IPS-18c (cell line): ENCODE results near the gene SF3A2.

Experiments used
- H3K4me3 ChIP-seq: 2 replicates; pipeline ENCODE4 v1.7.0; 2013; ENCODE audit warnings: low read depth, mild to moderate bottlenecking, low read length, moderate library complexity; ENCODE audit not compliant: insufficient read depth
- H3K9me3 ChIP-seq: one replicate; pipeline ENCODE4 v1.6.1; 2013; ENCODE audit warnings: mild to moderate bottlenecking, low read length, moderate library complexity; ENCODE audit not compliant: control insufficient read depth, insufficient read depth

SF3A2 gene

DNA sequence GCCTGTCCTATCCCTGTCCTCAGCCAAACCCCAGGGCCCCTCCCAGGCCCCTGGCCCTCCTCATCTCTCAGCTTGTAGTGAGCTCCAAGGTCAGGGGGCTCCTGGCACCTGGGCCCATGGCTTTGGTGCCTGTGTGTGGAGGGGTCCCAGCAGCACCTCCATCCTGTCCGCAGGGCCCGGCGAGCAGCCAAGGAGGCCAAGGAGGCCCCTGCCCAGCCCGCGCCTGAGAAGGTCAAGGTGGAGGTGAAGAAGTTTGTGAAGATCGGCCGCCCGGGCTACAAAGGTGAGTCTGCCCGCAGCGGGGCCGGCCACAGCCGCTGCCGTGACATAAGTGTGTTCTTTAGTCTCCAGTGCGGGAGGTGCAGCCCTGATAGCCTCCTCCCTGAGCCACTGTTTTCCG is 8.6 kb downstream of the SF3A2 start:
- Histone ChIP-seq H3K9me3 (peaks cover 2% of the 10 kb centered on the region), H3K4me3 (no peak overlapping the region)

- no peak overlapping the region for H3K4me3 ChIP-seq
- peaks cover 2% of the 10 kb centered on the region for H3K9me3 ChIP-seq
Measured at GRCh38 chr19:2246014-2246620, 9.5 kb downstream of the SF3A2 start.

GRCh38 chr19:2246801-2247361 is 10.3 kb downstream of the SF3A2 start:
- no peak overlapping the region for H3K4me3 ChIP-seq
- peaks cover 2% of the 10 kb centered on the region for H3K9me3 ChIP-seq

DNA sequence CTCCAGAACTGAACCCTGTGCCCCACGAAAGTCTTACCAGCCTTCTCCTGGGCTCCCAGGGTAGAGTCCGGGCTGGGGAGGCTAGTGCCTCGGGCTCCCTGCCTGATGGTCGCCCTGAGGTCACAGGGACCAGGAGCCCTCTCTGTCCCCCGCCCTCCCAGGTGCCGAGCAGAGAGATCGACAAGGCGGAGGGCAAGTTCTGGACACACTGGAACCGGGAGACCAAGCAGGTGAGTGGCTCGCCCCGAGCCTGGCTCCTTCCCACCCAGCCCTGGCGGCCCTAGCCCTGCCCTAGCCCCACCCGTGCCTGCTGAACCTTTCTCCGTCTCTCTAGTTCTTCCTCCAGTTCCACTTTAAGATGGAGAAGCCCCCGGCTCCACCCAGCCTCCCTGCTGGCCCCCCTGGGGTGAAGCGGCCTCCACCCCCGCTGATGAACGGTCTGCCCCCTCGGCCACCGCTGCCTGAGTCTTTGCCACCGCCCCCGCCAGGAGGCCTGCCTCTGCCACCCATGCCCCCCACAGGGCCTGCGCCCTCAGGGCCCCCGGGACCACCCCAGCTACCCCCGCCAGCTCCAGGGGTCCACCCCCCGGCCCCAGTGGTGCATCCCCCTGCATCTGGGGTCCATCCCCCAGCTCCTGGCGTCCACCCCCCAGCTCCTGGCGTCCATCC is 10.9 kb downstream of the SF3A2 start:
- H3K9me3 ChIP-seq: peaks cover 2% of the 10 kb centered on the region

GRCh38 chr19:2248136-2249009 is 11.7 kb downstream of the SF3A2 start:
- H3K9me3 ChIP-seq: peaks cover 2% of the 10 kb centered on the region
- H3K4me3 ChIP-seq: no peak overlapping the region

More for the DNA sequence above, 10.9 kb downstream of the SF3A2 start:
- H3K4me3 ChIP-seq: no peak overlapping the region

DNA sequence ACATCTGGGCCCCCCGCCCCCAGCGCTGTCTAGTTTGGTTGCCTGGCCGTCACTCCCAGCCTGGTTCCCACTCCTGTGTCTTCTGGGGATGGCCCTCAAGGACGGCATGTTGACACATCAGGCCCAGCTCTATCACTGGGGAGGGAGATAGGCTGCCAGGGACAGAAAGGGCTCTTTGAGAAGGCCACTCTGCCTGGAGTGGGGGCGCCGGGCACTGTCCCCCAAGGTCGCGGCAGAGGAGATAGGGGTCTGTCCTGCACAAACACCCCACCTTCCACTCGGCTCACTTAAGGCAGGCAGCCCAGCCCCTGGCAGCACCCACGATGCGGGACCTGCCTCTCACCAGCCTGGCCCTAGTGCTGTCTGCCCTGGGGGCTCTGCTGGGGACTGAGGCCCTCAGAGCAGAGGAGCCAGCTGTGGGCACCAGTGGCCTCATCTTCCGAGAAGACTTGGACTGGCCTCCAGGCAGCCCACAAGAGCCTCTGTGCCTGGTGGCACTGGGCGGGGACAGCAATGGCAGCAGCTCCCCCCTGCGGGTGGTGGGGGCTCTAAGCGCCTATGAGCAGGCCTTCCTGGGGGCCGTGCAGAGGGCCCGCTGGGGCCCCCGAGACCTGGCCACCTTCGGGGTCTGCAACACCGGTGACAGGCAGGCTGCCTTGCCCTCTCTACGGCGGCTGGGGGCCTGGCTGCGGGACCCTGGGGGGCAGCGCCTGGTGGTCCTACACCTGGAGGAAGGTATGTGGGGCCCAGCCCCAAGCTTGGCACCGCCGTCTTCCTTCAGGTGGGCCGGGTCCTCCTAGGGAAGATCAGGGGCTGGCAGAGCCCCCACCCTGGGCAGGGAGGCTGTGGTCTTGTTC is 12.6 kb downstream of the SF3A2 start, which contains the start of gene AMH:
AMH (plus strand) TSS at position 314 of the 857 bp plus-strand sequence; CDS start at position 324, 10 bp downstream.
- Histone ChIP-seq H3K4me3 (no peak within 1 kb of the TSS), H3K9me3 (peaks cover 2% of the 10 kb centered on the region)

DNA sequence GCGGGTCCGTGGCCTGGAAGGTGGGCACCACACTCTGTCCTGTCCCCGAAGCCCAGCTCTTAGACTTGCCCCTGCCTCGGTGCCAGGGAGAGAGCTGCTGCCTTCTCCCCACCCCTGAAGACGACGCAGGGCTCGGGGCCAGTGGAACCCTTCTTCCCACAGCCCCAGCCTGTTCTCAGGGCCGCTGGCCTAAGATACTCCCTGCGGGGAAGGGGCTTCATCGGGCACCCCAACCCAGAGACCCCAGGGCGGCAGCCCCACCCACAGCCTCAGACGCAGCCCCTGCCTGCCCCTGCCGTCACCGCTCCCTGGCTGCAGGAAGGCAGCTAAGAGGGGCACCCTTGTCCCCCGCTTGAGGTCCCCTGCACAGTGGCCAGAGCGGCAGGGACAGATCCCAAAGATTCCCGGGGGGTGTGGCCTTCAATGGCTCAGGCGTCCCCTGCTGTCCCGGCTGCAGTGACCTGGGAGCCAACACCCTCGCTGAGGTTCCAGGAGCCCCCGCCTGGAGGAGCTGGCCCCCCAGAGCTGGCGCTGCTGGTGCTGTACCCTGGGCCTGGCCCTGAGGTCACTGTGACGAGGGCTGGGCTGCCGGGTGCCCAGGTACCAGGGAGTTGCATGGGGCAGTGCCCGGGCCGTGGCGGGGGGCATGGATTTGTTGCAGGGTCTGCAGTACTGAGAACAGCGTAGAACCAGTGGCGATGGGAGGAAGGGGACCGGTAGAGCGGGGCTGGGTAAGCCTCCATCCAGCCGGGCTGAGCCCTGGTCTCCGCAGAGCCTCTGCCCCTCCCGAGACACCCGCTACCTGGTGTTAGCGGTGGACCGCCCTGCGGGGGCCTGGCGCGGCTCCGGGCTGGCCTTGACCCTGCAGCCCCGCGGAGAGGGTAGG is 13.5 kb downstream of the SF3A2 start:
- H3K9me3 ChIP-seq: no peaks in the 10 kb centered on the region
- H3K4me3 ChIP-seq: no peak overlapping the region

DNA sequence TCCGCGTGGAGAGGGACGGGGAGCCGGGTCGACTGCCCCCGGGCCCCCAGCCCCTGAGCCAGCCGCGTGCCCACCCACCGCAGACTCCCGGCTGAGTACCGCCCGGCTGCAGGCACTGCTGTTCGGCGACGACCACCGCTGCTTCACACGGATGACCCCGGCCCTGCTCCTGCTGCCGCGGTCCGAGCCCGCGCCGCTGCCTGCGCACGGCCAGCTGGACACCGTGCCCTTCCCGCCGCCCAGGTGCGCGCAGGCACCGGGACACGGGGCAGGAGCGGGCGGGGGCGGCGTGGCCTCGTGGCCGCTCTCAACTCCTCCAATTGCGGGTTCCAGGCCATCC is 14.1 kb downstream of the SF3A2 start:
- Histone ChIP-seq H3K4me3 (no peak overlapping the region), H3K9me3 (no peaks in the 10 kb centered on the region)

DNA sequence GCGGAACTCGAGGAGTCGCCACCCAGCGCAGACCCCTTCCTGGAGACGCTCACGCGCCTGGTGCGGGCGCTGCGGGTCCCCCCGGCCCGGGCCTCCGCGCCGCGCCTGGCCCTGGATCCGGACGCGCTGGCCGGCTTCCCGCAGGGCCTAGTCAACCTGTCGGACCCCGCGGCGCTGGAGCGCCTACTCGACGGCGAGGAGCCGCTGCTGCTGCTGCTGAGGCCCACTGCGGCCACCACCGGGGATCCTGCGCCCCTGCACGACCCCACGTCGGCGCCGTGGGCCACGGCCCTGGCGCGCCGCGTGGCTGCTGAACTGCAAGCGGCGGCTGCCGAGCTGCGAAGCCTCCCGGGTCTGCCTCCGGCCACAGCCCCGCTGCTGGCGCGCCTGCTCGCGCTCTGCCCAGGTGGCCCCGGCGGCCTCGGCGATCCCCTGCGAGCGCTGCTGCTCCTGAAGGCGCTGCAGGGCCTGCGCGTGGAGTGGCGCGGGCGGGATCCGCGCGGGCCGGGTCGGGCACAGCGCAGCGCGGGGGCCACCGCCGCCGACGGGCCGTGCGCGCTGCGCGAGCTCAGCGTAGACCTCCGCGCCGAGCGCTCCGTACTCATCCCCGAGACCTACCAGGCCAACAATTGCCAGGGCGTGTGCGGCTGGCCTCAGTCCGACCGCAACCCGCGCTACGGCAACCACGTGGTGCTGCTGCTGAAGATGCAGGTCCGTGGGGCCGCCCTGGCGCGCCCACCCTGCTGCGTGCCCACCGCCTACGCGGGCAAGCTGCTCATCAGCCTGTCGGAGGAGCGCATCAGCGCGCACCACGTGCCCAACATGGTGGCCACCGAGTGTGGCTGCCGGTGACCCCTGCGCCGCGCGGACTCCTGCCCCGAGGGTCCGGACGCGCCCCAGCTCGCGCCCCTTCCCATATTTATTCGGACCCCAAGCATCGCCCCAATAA is 14.8 kb downstream of the SF3A2 start:
- no peaks in the 10 kb centered on the region for H3K9me3 ChIP-seq
- no peak overlapping the region for H3K4me3 ChIP-seq

DNA sequence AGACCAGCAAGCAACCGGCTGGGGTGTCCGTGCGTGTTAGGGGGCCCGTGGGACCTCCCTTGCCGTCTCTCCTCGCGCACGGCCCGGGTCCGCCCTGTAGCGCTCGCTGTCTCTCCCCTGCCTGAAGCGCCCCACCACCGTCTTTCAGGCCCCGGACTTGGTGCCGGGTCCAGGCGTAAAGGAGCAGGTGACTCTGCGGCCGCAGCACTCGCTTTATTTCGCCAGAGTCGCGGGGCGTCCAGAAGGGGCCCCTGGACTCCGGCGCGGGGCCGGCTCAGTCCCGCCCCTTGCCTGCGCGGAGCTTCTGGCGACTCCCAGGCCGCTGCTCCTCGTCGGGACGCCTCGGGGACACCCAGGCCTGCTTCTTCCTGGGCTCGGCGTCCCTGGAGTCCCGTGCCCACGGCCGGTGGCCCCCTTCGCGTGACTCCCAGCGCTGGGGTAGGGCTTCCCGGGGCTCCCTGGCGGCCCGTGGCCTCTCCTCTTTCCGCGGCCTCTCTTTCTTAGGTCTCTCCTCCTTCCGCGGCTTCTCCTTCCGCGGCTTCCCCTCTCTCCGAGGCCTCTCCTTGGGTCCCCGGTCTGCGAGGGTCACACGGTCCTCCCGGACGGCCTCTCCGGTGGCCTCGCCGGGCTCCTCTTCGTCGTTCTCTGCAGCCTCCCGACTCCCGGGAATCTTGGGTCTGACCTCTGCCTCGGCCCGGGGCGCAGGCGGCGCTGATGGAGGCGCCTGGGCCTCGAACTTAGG is 15.6 kb downstream of the SF3A2 start:
- Histone ChIP-seq H3K4me3 (no peak overlapping the region), H3K9me3 (no peaks in the 10 kb centered on the region)

DNA sequence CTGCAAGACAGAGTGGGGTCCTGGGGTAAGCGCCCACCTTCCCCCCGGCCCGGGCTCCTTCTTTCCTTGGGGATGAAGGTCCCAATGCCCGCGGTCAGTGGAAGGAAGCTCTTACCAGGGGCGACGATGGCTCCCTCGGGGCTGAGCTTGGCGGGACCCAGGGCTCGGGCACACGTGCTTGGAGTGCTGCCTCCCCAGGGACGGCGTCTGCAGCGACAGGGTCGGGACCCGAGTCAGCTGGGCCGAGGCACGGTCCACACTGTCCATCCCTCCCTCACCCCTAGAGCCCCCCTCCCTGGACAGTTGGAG is 16.1 kb downstream of the SF3A2 start:
- H3K4me3 ChIP-seq: peak overlapping the region; percentile 57
- H3K9me3 ChIP-seq: no peaks in the 10 kb centered on the region

- peak overlapping the region; percentile 57 for H3K4me3 ChIP-seq
- no peaks in the 10 kb centered on the region for H3K9me3 ChIP-seq
Measured at GRCh38 chr19:2253106-2254063, 16.8 kb downstream of the SF3A2 start.

- no peaks in the 10 kb centered on the region for H3K9me3 ChIP-seq
- H3K4me3 ChIP-seq: peak overlapping the region; percentile 57
Measured at GRCh38 chr19:2254064-2254872, 17.6 kb downstream of the SF3A2 start.
